ENCODE results near the gene PROM2.

DNA sequence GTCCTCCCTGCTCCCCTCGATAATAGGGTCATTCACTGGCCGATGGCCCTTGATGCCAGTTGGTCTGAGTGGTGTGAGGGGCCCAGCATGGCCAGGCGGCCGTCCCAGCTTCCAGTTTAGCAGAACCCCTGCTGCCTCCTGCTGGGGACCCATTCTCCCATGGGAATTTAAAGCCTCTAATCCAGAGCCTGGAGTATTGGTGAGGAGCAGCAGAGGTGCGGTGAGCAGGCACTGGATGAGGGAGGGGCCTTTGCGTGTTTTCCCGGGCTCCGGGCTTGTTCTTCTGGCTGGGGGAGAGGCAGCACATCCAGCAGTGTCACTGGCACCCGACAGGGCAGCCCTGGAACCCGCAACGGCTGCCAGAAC, 40.3 kb downstream of the PROM2 start:
- TF ChIP-seq CTCF (conservative IDR thresholded peaks at IDR 0.05): no peak
- no peak for TF ChIP-seq ZFX (IDR thresholded peaks at IDR 0.05)
